ENCODE data around the gene FAM83B. TPM values are rescaled to one million over a fixed set of nuclear protein-coding genes. Genes with fewer than 3 reads are reported as not detected.

FAM83B gene
- total and polyA plus RNA-seq, 2 donors (not counting 3 experiments of a cell fraction or from before 2014, with no cell fraction given) = not detected

- Histone ChIP-seq H3K4me1 (ENCODE audit: control insufficient read depth, extremely low read depth, insufficient read depth, low read length) (no peaks in the 10 kb centered on the region), H4K20me1 (replicated peaks; ENCODE audit: control insufficient read depth, extremely low read depth, insufficient read depth, low read length) (no peaks in the 10 kb centered on the region), H3K4me3 (replicated peaks in 1 of 3; ENCODE audit: insufficient read depth in 1 of 3, low read depth in 1 of 3, low read length in 3 of 3) (no peak overlapping the region), H3K4me2 (ENCODE audit: insufficient read depth, low read length) (no peak overlapping the region), H3K9me1 (replicated peaks; ENCODE audit: control insufficient read depth, extremely low read depth, insufficient read depth, low read length) (no peaks in the 10 kb centered on the region), H3K79me2 (ENCODE audit: control insufficient read depth, insufficient read depth, low read length) (no peaks in the 10 kb centered on the region), H3K27ac (ENCODE audit: insufficient read depth, low read depth, low read length) (no peak overlapping the region), H3K27me3 (ENCODE audit: control insufficient read depth in 2 of 2, insufficient read depth in 2 of 2, low read length in 2 of 2) (no peaks in the 10 kb centered on the region), H3K9ac (replicated peaks; ENCODE audit: extremely low read depth, insufficient read depth, low read length) (no peak overlapping the region), H3K36me3 (ENCODE audit: control insufficient read depth in 2 of 2, extremely low read depth in 1 of 2, insufficient read depth in 2 of 2, low read length in 2 of 2) (no peaks in the 10 kb centered on the region), H2AFZ (ENCODE audit: low read depth, low read length) (no peak overlapping the region), H3K9me3 (replicated peaks; ENCODE audit: control insufficient read depth, insufficient read depth, low read length) (no peaks in the 10 kb centered on the region)
- FAIRE-seq = no peak
- intact Hi-C loops (cut with micrococcal nuclease) (no loop called here), dilution Hi-C loops (cut with MboI; ENCODE audit: extremely low pct_ligation_motif_present, low sequenced_read_pairs) (no loop called here)
- DNase-seq (ENCODE audit: low read depth, low spot score) = no peak
- CTCF ChIA-PET = no interaction called here
- POLR2A ChIA-PET = no interaction called here
- TF ChIP-seq EZH2 (IDR thresholded peaks at IDR 0.05; ENCODE audit: borderline replicate concordance, low read depth, low read length, severe bottlenecking) = no peak
- TF ChIP-seq JUN (IDR thresholded peaks at IDR 0.05; ENCODE audit: borderline replicate concordance, insufficient read depth, insufficient read length, low read depth) = no peak
- TF ChIP-seq MYC (IDR thresholded peaks at IDR 0.05; ENCODE audit: low read depth, low read length) = no peak
- no peak for TF ChIP-seq POLR2AphosphoS5 (IDR thresholded peaks at IDR 0.05; ENCODE audit: insufficient read depth, low read depth, low read length)
- no peak for TF ChIP-seq POLR2A (IDR thresholded peaks at IDR 0.05; ENCODE audit: low read depth, low read length)
- no peak for TF ChIP-seq FOS (IDR thresholded peaks at IDR 0.05; ENCODE audit: borderline replicate concordance, insufficient read depth, low read length)
- TF ChIP-seq, protein P1, sequence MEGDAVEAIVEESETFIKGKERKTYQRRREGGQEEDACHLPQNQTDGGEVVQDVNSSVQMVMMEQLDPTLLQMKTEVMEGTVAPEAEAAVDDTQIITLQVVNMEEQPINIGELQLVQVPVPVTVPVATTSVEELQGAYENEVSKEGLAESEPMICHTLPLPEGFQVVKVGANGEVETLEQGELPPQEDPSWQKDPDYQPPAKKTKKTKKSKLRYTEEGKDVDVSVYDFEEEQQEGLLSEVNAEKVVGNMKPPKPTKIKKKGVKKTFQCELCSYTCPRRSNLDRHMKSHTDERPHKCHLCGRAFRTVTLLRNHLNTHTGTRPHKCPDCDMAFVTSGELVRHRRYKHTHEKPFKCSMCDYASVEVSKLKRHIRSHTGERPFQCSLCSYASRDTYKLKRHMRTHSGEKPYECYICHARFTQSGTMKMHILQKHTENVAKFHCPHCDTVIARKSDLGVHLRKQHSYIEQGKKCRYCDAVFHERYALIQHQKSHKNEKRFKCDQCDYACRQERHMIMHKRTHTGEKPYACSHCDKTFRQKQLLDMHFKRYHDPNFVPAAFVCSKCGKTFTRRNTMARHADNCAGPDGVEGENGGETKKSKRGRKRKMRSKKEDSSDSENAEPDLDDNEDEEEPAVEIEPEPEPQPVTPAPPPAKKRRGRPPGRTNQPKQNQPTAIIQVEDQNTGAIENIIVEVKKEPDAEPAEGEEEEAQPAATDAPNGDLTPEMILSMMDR (IDR thresholded peaks at IDR 0.05; ENCODE audit: extremely low read depth in 1 of 2, insufficient read depth in 1 of 2, low read depth in 1 of 2, low read length in 2 of 2) = no peak
- no peak for TF ChIP-seq GATA2 (IDR thresholded peaks at IDR 0.05; ENCODE audit: insufficient read depth, insufficient read length, low read depth, low read length)
- TF ChIP-seq, protein P2, sequence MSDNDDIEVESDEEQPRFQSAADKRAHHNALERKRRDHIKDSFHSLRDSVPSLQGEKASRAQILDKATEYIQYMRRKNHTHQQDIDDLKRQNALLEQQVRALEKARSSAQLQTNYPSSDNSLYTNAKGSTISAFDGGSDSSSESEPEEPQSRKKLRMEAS (IDR thresholded peaks at IDR 0.05; ENCODE audit: insufficient read depth, insufficient read length) = no peak
- no TSS peak for BruUV-seq (replicated peaks)
Observed at GRCh38 chr6:54878718-54879117, 32.1 kb downstream of the FAM83B start.

All from endothelial cell of umbilical vein (primary cell).